Endothelial cell of umbilical vein (primary cell): ENCODE data around the gene SYT14. TPM values are rescaled to one million over a fixed set of nuclear protein-coding genes. Genes with fewer than 3 reads are reported as not detected.

ENCODE experiments used
- BruUV-seq: library from RNA; stranded (reverse); fragments of 400-500 nt; replicated peaks from 2 replicates; lab custom pipeline; 2021; lab: Mats Ljungman, UMichigan
- CTCF ChIA-PET: fragments of 300-600, 350-600 bp; sonication (Branson Sonifier 250); formaldehyde crosslinking; loops from one replicate; lab custom pipeline; 2021; ENCODE audit warnings: antibody characterized with exemption, inconsistent platforms; lab: Charles Lee
- POLR2A ChIA-PET: fragments of 300-600, 350-600 bp; sonication (Branson Sonifier 250); formaldehyde crosslinking; loops from one replicate; lab custom pipeline; 2021; ENCODE audit warnings: antibody characterized with exemption, inconsistent platforms; lab: Charles Lee
- DNase-seq: peaks from one replicate; pipeline ENCODE4 v3.0.0-alpha.2; 2011; ENCODE audit warnings: low read depth, low spot score
- FAIRE-seq: peaks from 2 replicates; lab custom pipeline; 2011; peaks lifted over from hg19 to GRCh38; lab: Jason Lieb, UNC
- H2AFZ ChIP-seq: 2 replicates; pipeline ENCODE4 v1.6.0; 2012; ENCODE audit warnings: low read depth, low read length, control low read depth, inconsistent platforms
- H3K27ac ChIP-seq: 2 replicates; pipeline ENCODE4 v1.5.1; 2011; ENCODE audit warnings: low read depth, mild to moderate bottlenecking, control low read depth, low read length, moderate library complexity; ENCODE audit not compliant: insufficient read depth
- H3K27me3 ChIP-seq, 2 experiments: 2 replicates each; pipeline versions ENCODE4 v1.6.0 to v1.6.1; 2011; ENCODE audit warnings: low read length in 2 of 2, mixed read lengths in 1 of 2; ENCODE audit not compliant: control insufficient read depth in 2 of 2, insufficient read depth in 2 of 2
- H3K36me3 ChIP-seq, 2 experiments: 2 replicates in 1 of 2; 3 replicates in 1 of 2; pipeline ENCODE4 v1.5.1; 2011; ENCODE audit warnings: low read length in 2 of 2, mild to moderate bottlenecking in 1 of 2, moderate library complexity in 1 of 2; ENCODE audit not compliant: control insufficient read depth in 2 of 2, insufficient read depth in 2 of 2; ENCODE audit errors: extremely low read depth in 1 of 2
- H3K4me1 ChIP-seq: 3 replicates; pipeline ENCODE4 v1.5.1; 2011; ENCODE audit warnings: mild to moderate bottlenecking, low read length; ENCODE audit not compliant: control insufficient read depth, insufficient read depth; ENCODE audit errors: extremely low read depth
- H3K4me2 ChIP-seq: 2 replicates; pipeline ENCODE4 v1.6.1; 2011; ENCODE audit warnings: low read length, control low read depth, mixed read lengths; ENCODE audit not compliant: insufficient read depth
- H3K4me3 ChIP-seq, 3 experiments: fragments of 200-600 bp in 1 of 3; sonication (generic), shearing (Covaris generic) in 1 of 3; replicated peaks in 1 of 3; 2 replicates each; pipeline ENCODE4 v1.5.1; 2011 to 2016; ENCODE audit warnings: control low read depth in 3 of 3, low read length in 3 of 3, mild to moderate bottlenecking in 2 of 3, inconsistent platforms in 1 of 3, low read depth in 1 of 3, moderate library complexity in 1 of 3; ENCODE audit not compliant: insufficient read depth in 1 of 3
- H3K79me2 ChIP-seq: 2 replicates; pipeline ENCODE4 v1.6.0; 2012; ENCODE audit warnings: low read length, inconsistent platforms; ENCODE audit not compliant: control insufficient read depth, insufficient read depth
- H3K9ac ChIP-seq: replicated peaks from 2 replicates; pipeline ENCODE3; 2011; ENCODE audit warnings: low read length, control low read depth; ENCODE audit not compliant: insufficient read depth; ENCODE audit errors: extremely low read depth
- H3K9me1 ChIP-seq: replicated peaks from 3 replicates; pipeline ENCODE4 v1.6.0; 2011; ENCODE audit warnings: mild to moderate bottlenecking, low read length; ENCODE audit not compliant: control insufficient read depth, insufficient read depth; ENCODE audit errors: extremely low read depth
- H3K9me3 ChIP-seq: replicated peaks from 2 replicates; pipeline ENCODE4 v1.5.1; 2012; ENCODE audit warnings: low read length, inconsistent platforms; ENCODE audit not compliant: control insufficient read depth, insufficient read depth
- H4K20me1 ChIP-seq: replicated peaks from 2 replicates; pipeline ENCODE3; 2011; ENCODE audit warnings: mild to moderate bottlenecking, low read length; ENCODE audit not compliant: control insufficient read depth, insufficient read depth; ENCODE audit errors: extremely low read depth
- CTCF ChIP-seq, 2 donors: IDR thresholded peaks; 1 replicate in 1 of 2; 2 replicates in 1 of 2; pipeline ENCODE4 v1.5.1; 2011; ENCODE audit warnings: low read length in 2 of 2, mild to moderate bottlenecking in 2 of 2, moderate library complexity in 2 of 2, control low read depth in 1 of 2, inconsistent platforms in 1 of 2, low read depth in 1 of 2; ENCODE audit not compliant: insufficient read depth in 1 of 2; ENCODE audit errors: extremely low read depth in 1 of 2
- EZH2 ChIP-seq: IDR thresholded peaks from 2 replicates; pipeline ENCODE4 v1.6.1; 2012; ENCODE audit warnings: borderline replicate concordance, low read depth, mild to moderate bottlenecking, moderate library complexity, low read length, inconsistent platforms; ENCODE audit not compliant: severe bottlenecking
- FOS ChIP-seq: IDR thresholded peaks from 2 replicates; pipeline ENCODE4 v1.6.1; 2011; ENCODE audit warnings: mild to moderate bottlenecking, low read length, moderate library complexity, borderline replicate concordance; ENCODE audit not compliant: insufficient read depth
- GATA2 ChIP-seq: IDR thresholded peaks from 2 replicates; pipeline ENCODE4 v1.7.0; 2011; ENCODE audit warnings: low read depth, mild to moderate bottlenecking, moderate library complexity, mixed read lengths, low read length; ENCODE audit not compliant: insufficient read length, insufficient read depth
- JUN ChIP-seq: IDR thresholded peaks from 2 replicates; pipeline ENCODE4 v1.6.1; 2011; ENCODE audit warnings: borderline replicate concordance, low read depth; ENCODE audit not compliant: insufficient read length, insufficient read depth
- MAX ChIP-seq: IDR thresholded peaks from 2 replicates; pipeline ENCODE4 v1.6.1; 2011; ENCODE audit not compliant: insufficient read depth, insufficient read length
- MYC ChIP-seq: IDR thresholded peaks from one replicate; pipeline ENCODE4 v1.6.1; 2011; ENCODE audit warnings: mild to moderate bottlenecking, low read depth, low read length
- POLR2A ChIP-seq: IDR thresholded peaks from 2 replicates; pipeline ENCODE4 v1.6.1; 2012; ENCODE audit warnings: low read depth, mild to moderate bottlenecking, control low read depth, low read length
- POLR2AphosphoS5 ChIP-seq: IDR thresholded peaks from 2 replicates; pipeline ENCODE4 v1.6.1; 2012; ENCODE audit warnings: low read depth, mild to moderate bottlenecking, control low read depth, low read length, moderate library complexity; ENCODE audit not compliant: insufficient read depth
- dilution Hi-C: fragments of 300-500 bp; cut with MboI; formaldehyde crosslinking; loops from one replicate; pipeline ENCODE4 v1.15.0; 2019; ENCODE audit warnings: low sequenced_read_pairs; ENCODE audit not compliant: extremely low pct_ligation_motif_present
- intact Hi-C: fragments of 100-400 bp; cut with micrococcal nuclease; formaldehyde crosslinking; loops from one replicate; pipeline ENCODE4 v1.10.0; 2022
- polyA plus RNA-seq, 4 experiments: library from polyadenylated mRNA; depleted of rRNA in 3 of 4; stranded (reverse) in 3 of 4; unstranded in 1 of 4; fragments of >200 nt; gene quantifications; 2 replicates each; pipeline versions ENCODE4 v1.2.1 to v1.2.3, GENCODE V29; 2011 to 2012; ENCODE audit warnings: missing spikeins in 1 of 4
- total RNA-seq: library from RNA; stranded (reverse); gene quantifications from 2 replicates; pipeline ENCODE4 v1.2.3, GENCODE V29; 2021

Gene SYT14
- total and polyA plus RNA-seq, 2 donors (not counting 3 experiments of a cell fraction or from before 2014, with no cell fraction given), result 0.08 to 0.18 TPM

- TF ChIP-seq CTCF (IDR thresholded peaks at IDR 0.05; ENCODE audit: extremely low read depth in 1 of 2, insufficient read depth in 1 of 2, low read depth in 1 of 2, low read length in 2 of 2) (no peak), POLR2AphosphoS5 (no peak), MYC (no peak), MAX (no peak), GATA2 (no peak), POLR2A (no peak), EZH2 (no peak), JUN (no peak), FOS (no peak)
- no peak for DNase-seq
- intact Hi-C loops (no loop called here), dilution Hi-C loops (no loop called here)
- Histone ChIP-seq H3K27me3 (no peaks in the 10 kb centered on the region), H3K27ac (no peak overlapping the region), H3K9ac (no peak overlapping the region), H2AFZ (no peak overlapping the region), H3K4me3 (no peak overlapping the region), H3K79me2 (no peaks in the 10 kb centered on the region), H3K9me1 (no peaks in the 10 kb centered on the region), H3K9me3 (no peaks in the 10 kb centered on the region), H3K36me3 (no peaks in the 10 kb centered on the region), H4K20me1 (no peaks in the 10 kb centered on the region), H3K4me2 (no peak overlapping the region), H3K4me1 (no peaks in the 10 kb centered on the region)
- ChIA-PET CTCF (interaction anchor here (1.2 to 1.4 kb wide), 2 partner anchors 56 to 201 kb away, joined by 3 read pairs; no protein-coding TSS in a partner anchor), POLR2A (interaction anchor here (0.6 kb wide), 1 partner anchor 359 kb away, joined by 3 read pairs; no protein-coding TSS in a partner anchor)
- BruUV-seq, result no TSS peak
- no peak for FAIRE-seq
These were observed 260.8 kb downstream of the SYT14 start for GRCh38 chr1:210198840-210199239.
